NCI-H82 treated with DMSO at 0.1 percent for 48 hours (cell line): ENCODE results near the gene TYMP.

Experiments
- DNase-seq: peaks from one replicate; lab custom pipeline; 2025; ENCODE audit not compliant: unreplicated experiment; lab: John Stamatoyannopoulos, UW

Gene TYMP

DNA sequence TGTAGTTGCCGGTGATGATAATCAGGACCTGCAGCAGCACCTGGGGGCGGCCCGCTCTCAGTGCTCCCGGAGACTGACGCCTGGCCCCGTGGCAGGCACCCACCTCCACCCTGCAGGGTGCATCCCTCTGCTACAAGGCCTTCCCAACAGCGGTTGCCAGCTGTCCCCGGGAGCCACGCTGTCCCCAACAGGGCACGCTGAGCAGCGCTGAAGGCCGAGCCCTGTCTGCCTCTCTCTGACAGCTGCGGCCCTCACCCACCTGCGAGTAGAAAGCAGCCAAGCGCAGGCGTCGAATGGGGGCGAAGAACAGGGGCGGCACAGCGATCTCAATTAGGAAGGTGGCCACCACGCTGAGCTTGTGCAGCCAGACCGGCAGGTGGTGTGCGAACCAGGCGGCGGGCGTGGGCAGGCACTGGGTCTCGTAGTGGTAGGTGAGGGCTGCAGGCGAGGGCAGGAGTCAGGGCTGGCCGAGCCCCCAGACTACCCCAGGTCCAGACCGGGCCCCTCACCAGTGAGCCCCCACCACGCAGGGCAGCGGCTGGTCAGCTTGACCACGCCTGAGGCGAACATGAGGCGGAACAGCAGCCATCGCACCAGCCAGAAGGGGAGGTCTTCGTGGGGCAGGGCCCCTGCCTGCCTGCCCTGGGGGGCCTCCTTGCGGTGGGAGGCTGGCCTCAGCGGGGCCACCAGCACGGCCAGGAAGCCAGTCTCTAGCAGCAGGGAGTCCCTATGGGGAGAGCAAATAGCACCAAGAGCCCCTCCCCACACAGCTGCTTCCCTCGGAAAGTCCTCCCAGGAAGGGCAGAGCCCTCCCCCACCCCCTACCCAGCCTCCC lies 23.8 kb downstream of the TYMP start:
- no peak for DNase-seq

DNA sequence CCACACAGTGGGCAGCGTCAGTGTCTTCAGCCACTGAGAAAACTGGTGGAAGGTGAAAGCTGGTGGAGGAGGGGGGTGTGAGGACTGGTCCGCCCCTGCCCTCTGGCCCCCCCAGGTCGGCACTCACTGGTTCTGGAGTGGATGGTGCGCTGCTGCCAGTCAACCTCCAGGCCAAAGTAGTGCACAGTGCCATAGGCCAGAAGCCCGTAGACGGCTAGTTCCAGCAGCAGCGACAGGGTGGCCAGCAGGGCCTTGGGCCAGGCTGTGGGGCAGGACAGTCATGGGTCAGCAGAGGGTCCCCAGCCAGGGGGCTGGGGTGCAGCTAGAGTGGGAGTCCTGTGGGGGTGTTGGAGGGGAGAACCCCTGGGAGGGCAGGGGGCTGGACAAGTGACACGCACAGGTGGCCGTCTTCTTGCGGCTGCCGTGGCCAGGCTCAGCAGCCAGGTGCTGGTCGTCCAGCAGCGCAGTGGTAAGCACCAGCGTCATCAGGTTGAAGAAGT lies 24.5 kb downstream of the TYMP start:
- no peak for DNase-seq

DNA sequence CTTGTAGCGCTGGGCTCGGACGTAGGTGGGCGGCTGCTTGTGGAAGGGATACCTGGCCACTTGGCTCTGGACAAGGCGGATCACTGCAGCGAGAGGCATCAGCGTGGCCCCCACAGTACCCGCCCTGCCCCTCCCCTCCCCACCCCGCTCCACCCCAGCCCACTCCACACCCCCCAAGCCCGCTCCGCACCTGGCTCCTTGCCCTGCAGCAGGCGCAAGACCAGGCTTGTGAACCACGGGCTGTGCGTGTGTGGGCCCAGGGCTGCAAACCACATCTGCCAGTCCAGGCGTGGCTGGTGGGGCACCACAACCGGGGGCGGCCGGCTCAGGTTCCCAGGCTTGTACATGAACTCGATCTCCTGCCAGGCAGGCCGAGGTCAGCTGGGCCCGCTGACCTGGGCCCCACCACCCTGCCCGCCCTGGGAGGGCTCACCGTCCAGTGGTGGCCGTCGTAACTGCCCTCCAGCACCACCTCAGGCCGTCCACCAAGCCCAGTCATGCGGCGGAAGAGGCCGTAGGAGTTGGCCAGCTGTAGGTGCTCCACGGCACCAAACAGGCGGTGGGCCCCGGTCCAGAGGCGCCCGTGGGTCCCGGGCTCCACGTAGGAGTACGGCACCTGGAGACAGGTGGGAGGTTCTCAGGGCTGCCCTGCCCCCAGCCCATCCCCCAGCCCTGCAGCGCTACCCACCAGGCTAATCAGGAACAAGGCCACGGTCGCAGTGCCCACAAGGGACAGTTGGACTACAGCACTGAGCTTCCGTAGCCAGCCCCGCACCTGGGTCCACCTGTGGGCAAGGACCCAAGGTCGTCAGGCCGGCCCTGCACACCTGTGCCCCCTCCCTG lies 25.2 kb downstream of the TYMP start:
- DNase-seq: no peak

DNA sequence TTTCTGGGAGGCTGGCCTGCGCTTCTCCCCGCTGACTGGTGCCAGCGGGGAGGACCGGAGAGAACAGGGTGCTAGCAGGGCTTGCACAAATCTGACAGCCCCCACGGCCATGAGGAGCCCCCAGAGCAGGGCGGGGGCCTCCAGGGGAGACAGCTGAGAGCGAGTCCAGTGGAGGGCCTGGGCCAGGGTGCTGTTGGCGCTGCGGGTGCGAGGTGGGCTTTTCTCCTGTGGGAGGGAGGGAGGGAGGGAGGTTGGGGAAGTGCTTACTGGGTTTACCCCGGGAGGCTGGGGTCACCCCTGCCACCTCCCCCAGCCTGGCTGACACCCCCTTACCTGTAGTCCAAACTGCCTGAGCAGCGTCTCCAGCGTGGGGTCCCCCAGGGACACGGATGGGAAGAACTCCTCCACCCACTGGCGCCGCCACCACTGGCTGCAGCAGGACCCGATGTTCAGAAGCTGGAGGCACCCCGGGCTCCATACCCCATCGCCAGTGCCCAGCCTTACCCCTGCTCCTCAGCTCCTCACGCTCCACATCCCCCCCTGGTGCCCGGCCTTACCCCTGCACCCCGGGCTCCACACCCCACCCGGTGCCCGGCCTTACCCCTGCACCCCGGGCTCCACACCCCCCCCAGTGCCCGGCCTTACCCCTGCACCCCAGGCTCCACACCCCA lies 26.2 kb downstream of the TYMP start:
- DNase-seq: no peak

DNA sequence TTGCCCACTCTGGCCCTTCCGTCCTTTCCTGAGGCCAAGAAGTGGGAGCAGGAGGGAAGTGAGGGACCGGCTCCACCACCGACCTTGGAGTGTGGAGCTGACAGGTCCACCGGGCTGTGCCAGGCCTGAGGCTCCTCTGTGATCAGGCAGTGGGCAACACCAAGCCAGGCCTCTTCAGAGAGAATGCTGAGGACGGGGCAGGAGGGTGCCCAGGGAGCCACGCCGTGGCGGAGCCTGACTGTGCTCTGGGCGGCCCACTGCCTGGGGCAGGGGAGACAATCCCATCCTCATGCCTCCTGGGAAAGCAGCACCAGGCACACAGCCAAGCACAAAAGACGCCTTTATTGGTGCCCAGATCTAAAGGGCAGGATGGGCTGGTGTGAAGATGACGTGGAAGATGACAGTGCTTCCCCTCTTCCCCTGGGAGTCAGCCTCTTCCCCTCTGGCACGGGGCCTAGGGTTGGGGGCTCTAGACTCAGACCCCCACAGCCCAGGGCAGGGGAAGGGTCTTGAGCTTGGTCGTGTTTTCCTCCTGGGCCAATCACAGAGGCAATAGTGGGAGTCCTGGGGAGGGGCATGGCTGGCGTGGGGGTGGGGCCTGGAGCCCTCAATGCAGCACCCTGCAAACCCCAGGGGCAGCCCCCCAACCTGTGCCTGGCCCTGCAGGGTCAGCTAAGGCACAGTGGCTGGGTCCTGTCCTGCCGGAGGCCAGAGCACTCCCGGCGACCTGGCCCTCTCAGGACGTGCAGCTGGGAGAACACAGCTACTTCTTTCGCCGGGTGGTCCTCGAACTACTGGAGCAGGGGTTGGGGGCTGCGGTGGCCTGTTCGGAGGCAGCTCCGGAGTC lies 27.0 kb downstream of the TYMP start:
- DNase-seq: no peak

DNA sequence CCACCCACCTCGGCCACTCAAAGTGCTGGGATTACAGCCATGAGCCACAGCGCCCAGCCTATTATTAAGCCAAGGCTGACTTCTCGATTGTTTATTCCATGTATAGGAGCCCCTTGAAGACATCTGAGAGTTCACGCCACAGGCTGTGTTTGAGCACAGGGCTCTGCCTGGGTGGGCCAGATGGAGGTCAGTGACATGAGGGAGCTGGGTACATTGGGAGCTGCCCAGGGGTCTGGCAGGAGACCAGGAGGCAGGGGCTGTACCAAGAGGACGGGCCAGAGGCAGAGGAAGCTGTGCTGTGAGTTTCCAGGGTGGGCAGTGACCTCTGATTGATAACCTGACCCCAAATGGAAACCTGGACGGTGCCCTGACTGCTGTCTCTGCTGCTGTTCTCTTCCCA lies 27.7 kb downstream of the TYMP start:
- DNase-seq: no peak

DNA sequence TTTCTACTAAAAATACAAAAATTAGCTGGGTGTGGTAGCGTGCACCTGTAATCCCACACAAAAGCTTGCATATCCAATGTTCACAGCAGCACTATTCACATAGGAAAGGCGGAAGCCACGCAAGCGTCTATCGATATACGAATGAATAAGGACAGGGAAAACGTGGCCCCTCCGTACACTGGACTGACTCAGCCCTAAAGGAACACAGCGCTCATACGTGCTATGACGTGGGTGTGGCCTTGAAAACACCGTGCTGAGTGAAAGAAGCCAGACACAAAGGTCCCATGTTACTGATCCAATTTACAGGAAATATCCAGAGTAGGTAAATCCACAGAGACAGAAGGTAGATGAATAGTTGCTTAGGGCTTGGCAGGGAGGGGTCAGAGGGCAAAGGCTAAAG lies 29.4 kb downstream of the TYMP start:
- DNase-seq: no peak

DNA sequence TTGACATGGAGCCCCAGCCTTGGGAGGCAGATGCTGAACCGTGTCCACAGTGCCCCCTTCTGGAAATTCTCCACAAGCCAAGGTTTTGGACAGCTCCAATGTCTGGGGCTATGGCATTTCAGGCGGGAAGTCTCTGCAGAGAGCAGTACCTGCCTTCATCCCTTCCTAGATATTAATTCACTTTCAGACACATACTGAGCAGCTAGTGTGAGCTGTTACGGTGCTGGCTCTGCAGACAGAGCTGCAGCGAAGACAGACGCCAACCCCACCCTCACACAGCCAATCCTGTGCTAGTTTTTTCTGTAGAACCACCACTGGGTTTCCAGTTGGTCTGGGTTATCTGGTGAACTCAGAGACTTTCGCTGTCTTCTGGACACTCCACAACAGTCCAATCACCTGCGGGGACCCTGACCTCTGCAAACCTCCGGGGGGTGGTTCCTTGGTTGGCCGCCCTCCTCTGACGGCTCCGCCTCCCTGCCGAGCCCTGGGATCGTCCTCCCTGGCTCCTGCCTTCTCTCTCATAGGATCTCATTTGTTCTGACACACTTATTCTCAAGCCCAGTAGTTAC lies 31.4 kb downstream of the TYMP start:
- DNase-seq: peak; percentile 29

DNA sequence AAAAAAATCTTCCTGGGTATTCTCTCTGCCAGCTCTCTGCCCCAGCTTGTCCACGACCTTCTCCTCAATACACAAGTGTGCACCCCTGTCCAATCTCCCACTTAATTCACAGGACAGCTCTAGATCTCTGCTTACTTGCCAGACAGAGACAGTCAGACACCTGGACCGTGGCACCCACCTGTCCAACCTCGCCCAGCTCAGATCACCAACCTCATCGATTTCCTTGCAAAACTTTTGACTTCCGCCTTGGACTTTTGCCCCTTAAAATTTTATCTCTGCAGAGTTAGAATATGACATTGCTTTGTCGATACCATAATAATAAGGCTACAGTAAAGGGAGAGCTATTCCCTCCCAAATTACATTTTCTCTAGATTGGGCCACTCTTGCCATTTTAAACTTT lies 32.7 kb downstream of the TYMP start:
- no peak for DNase-seq

DNA sequence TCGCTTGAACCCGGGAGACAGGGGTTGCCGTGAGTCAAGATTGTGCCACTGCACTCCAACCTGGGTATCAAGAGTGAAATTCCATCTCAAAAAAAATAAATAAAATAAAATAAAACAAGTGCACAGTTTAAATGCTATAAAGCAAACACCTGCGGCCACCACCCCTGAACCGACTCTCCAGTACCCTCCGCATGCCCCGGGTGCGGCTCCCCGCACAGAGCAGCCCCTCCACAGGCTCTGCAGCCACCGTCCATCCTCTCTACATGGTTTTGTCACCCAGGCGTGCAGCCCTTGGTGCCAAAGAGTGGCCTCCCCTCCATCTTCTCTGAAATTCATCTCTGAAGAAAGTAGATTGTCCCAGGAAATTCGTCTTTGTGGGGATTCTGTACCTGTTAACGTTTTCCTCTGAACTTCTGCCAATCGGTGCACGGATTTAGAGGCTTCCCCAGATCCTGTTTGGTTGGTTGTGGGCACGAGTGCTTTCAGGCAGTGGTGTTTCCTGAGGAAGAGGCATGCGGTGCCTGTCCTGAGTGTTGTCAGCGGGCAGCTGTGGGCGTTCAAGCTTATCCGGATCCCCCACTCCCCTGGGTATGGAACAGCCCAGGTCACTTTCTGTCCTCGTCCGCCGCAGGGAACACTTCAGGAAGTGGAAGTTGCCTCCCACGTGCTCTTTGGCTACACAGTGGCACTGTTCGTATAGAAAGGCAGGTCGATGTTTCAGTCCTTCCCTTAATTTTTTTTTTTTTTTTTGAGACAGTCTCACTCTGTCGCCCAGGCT lies 39.1 kb downstream of the TYMP start:
- no peak for DNase-seq

DNA sequence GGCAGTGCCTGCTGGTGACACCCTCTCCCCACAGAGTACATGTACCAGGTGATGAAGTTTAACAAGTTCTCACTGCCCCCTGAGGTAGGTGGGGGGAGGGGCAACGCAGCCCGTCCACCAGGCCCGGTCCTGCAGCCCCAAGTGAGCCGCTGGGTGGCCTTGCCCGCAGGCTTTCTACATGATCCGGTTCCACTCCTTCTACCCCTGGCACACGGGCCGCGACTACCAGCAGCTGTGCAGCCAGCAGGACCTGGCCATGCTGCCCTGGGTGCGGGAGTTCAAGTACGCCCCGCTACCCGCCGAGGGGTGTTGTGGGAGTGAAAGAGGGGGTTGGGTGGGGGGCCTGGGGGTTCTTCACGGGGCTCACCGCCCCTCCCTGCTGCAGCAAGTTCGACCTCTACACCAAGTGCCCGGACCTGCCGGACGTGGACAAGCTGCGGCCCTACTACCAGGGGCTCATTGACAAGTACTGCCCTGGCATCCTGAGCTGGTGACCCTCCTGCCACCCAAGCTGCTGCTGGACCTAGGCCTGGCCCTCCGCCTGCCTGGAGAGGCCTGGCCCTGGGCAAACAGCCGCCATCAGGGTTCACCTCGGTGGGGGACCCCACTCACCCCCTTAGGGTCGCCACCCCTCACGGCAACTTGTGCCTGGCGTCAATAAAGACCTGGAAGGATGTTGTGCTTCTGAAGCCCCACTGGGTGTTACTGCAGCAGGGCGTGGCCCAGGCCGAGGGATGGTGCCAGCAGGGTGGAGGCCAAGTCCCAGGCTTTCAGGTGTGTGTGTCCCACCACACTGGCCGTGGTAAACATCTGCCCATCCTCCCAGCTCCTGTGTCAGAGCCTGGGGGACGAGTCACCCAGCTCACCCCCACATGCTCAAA lies 40.2 kb downstream of the TYMP start:
- DNase-seq: no peak

DNA sequence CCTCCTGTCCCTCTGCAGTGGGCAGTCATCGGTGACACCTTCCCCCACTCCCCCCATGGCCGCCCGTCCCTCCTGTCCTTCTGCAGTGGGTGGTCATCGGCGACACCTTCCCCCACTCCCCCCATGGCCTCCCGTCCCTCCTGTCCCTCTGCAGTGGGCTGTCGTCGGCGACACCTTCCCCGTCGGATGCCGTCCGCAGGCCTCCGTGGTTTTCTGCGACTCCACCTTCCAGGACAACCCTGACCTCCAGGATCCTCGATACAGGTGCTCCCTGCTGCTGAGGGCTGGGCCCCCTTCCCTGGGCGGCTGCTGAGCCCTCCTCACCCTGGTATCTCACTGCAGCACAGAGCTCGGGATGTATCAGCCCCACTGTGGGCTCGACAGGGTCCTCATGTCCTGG lies 40.9 kb downstream of the TYMP start:
- no peak for DNase-seq

DNA sequence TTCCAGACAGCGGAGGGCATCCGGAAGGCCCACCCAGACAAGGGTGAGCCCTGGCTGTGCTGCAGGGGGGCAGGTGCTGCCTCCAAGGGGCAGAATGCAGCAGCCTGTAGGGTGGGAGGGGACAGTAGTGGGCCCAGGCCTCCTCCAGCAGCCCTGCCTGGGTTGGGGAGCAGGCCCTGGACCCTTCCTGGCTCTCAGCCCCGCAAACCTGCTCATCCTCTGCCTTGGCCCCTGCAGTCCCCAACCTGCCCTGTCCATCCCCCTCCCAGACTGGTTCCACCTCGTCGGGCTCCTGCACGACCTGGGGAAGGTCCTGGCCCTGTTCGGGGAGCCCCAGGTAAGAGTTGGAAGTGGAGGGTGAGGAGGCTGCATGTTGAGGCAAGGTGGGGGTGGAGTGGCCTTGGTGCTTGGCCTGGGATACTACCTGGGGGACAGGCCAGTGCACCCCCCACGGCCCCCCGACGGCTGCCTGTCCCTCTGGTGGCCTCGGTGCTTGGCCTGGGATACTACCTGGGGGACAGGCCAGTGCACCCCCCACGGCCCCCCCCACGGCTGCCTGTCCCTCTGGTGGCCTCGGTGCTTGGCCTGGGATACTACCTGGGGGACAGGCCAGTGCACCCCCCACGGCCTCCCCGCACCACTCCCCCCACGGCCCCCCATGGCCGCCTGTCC lies 41.7 kb downstream of the TYMP start:
- DNase-seq: no peak

DNA sequence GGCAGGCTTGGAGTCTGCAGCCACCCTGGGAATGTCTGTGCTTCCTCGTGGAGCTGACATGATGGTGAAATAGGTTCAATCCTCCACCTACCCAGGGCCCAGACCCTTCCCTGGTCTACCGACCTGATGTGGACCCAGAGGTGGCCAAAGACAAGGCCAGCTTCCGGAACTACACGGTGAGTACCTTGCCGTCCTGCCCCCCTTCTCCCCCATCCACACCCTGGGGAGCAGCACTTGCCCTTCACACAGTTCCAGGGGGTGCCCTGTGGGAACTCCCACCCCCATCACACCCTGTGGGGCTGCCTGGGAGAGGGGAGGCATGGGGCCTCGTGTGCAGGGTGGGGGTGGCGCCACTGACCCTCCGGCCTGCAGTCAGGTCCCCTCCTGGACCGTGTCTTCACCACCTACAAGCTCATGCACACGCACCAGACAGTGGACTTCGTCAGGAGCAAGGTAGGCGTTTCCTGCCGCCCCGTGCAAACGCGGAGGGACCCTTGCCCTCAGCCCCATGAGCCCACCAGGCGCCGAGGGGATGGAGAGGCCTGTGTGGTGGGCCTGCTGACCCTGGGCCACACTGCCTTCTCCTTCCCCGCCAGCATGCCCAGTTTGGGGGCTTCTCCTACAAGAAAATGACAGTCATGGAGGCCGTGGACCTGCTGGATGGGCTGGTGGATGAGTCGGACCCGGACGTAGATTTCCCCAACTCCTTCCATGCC lies 42.4 kb downstream of the TYMP start:
- DNase-seq: no peak

DNA sequence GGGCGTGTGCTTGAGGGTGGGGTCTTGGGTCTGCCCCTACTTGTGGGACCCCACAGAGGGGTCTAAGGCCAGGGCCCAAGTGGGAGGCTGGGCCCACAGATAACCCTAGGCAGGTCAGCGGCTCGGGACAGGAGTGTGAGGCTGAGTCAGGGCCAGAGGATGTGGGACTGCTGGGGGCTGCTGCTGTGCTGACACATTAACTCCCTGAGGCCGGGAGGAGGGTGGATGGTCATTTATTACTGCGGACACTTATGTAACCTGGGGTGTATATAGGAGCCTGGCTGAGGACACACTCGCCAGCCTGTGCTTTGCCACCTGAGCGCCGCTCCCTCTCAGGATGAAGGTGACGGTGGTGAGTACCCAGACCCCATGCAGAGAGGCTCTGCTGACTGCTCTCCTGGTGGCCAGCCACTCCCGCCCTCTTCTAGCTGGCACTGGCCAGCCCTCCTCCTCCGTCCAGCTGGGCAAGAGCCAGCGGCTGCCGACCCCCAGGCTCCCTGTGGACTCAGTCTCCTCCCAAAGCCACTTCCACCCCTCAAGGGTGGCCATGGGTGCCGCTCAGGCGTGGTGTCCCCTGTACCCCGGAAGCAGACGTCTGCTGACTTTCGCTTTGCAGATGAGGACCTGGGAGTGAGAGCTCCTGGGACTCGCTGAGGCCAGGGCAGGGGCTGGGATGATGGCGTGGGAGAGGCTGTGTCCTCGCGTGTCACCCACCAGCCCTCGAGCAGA lies 43.1 kb downstream of the TYMP start, which contains the start of gene MIOX:
Gene MIOX, plus strand, starts transcription at position 299 of the 729 bp plus-strand sequence. Its CDS starts 39 bp downstream, at position 338.
- no peak for DNase-seq
